GM18907 (cell line): ENCODE data around the gene FLG2.
"Not testable (repeated sequence)": the region's sequence is repeated elsewhere in the genome, so short reads cannot be mapped to it uniquely, and the experiment has no call there.

ENCODE experiments used
- ATAC-seq: cut with Tn5 transposase; IDR thresholded peaks from one replicate; pipeline ENCODE4 v1.9.1; 2021; ENCODE audit warnings: mild to moderate bottlenecking, moderate library complexity; ENCODE audit not compliant: unreplicated experiment

The FLG2 gene

GRCh38 chr1:152313319-152313801, 46.4 kb downstream of the FLG2 start:
- ATAC-seq: no peak

GRCh38 chr1:152312169-152312568, 47.6 kb downstream of the FLG2 start:
- ATAC-seq: not testable (repeated sequence)

GRCh38 chr1:152309955-152310354, 49.9 kb downstream of the FLG2 start:
- ATAC-seq: no peak

GRCh38 chr1:152309320-152309901, 50.4 kb downstream of the FLG2 start:
- ATAC-seq: not testable (repeated sequence)

- not testable (repeated sequence) for ATAC-seq
Observed at GRCh38 chr1:152308758-152309157, 51.0 kb downstream of the FLG2 start.

GRCh38 chr1:152307970-152308369, 51.8 kb downstream of the FLG2 start:
- not testable (repeated sequence) for ATAC-seq

- ATAC-seq: not testable (repeated sequence)
Observed at GRCh38 chr1:152306123-152306522, 53.7 kb downstream of the FLG2 start.

GRCh38 chr1:152304773-152305172, 55.0 kb downstream of the FLG2 start:
- not testable (repeated sequence) for ATAC-seq

- ATAC-seq: not testable (repeated sequence)
Observed at GRCh38 chr1:152303139-152303872, 56.5 kb downstream of the FLG2 start.
